ENCODE measurements around the gene ADGRG1. TPM values are rescaled to one million over a fixed set of nuclear protein-coding genes. Genes with fewer than 3 reads are reported as not detected.

Gene ADGRG1
- total RNA-seq, 1 experiment from 2014 or later, result 13.1 TPM

DNA sequence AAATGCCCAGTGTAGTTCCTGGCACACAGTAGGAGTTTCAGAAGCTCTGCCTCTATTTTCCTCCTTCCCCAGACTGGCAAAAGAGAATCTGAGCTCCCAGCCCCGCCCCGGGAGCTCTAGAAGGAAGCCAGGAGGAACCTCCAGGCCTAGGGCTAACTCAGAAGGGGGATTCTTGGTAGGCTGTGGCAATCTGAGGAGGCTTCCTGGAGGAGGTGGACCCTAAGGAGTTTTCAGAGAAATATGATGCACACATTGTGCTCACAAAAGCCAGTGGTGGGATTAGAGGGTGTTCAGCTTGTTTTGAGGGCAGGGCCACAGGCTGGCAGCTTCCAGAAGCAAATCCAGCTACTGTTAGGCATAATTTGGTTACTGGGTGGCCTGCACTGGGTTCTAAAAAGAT lies 10.0 kb downstream of the ADGRG1 start:
- CTCF ChIA-PET, result no interaction called here

GRCh38 chr16:57639172-57639887 lies 10.9 kb downstream of the ADGRG1 start:
- Histone ChIP-seq H3K36me3 (ENCODE audit: control insufficient read depth, insufficient read depth, low read length) (no peaks in the 10 kb centered on the region), H3K4me3 (ENCODE audit: low read depth in 2 of 2, low read length in 2 of 2) (no peak overlapping the region), H3K27me3 (ENCODE audit: control insufficient read depth, insufficient read depth, low read length) (no peaks in the 10 kb centered on the region), H3K27ac (ENCODE audit: low read length) (no peak overlapping the region), H3K9me3 (ENCODE audit: control insufficient read depth, insufficient read depth, low read depth, low read length) (no peaks in the 10 kb centered on the region), H3K4me1 (ENCODE audit: control insufficient read depth, insufficient read depth, low read length) (peaks cover 3% of the 10 kb centered on the region; the same call in 1 of the 2 replicates)
- CTCF ChIA-PET, result no interaction called here
- TF ChIP-seq REST (IDR thresholded peaks at IDR 0.05; ENCODE audit: insufficient read depth in 1 of 2, low read depth in 2 of 2, low read length in 1 of 2) (no peak), TCF7L2 (IDR thresholded peaks at IDR 0.05; ENCODE audit: low read depth, low read length) (no peak), POLR2AphosphoS5 (IDR thresholded peaks at IDR 0.05; ENCODE audit: low read depth, low read length) (no peak), SIN3A (IDR thresholded peaks at IDR 0.05; ENCODE audit: borderline replicate concordance, insufficient read depth, low read depth, low read length) (no peak), CTCF (IDR thresholded peaks at IDR 0.05) (no peak)
- POLR2A ChIA-PET, result no interaction called here
- intact Hi-C loops (cut with micrococcal nuclease; ENCODE audit: unreplicated experiment) (no loop called here), in situ Hi-C loops (cut with HindIII; ENCODE audit: low pct_unique_long_range_greater_than_20kb, low sequenced_read_pairs) (no loop called here)
- ATAC-seq (no peak), DNase-seq (ENCODE audit: low read depth, low spot score) (no peak)
- no TSS peak for BruUV-seq (replicated peaks)

More for the DNA sequence above, 10.0 kb downstream of the ADGRG1 start:
- ATAC-seq, result no peak
- Histone ChIP-seq H3K4me3 (ENCODE audit: low read depth in 2 of 2, low read length in 2 of 2) (no peak overlapping the region), H3K27me3 (ENCODE audit: control insufficient read depth, insufficient read depth, low read length) (no peaks in the 10 kb centered on the region), H3K36me3 (ENCODE audit: control insufficient read depth, insufficient read depth, low read length) (no peaks in the 10 kb centered on the region), H3K9me3 (ENCODE audit: control insufficient read depth, insufficient read depth, low read depth, low read length) (no peaks in the 10 kb centered on the region), H3K4me1 (ENCODE audit: control insufficient read depth, insufficient read depth, low read length) (peaks cover 3% of the 10 kb centered on the region; the same call in 1 of the 2 replicates), H3K27ac (ENCODE audit: low read length) (no peak overlapping the region)
- BruUV-seq (replicated peaks), result no TSS peak
- no peak for DNase-seq (ENCODE audit: low read depth, low spot score)
- TF ChIP-seq POLR2AphosphoS5 (IDR thresholded peaks at IDR 0.05; ENCODE audit: low read depth, low read length) (no peak), TCF7L2 (IDR thresholded peaks at IDR 0.05; ENCODE audit: low read depth, low read length) (no peak), SIN3A (IDR thresholded peaks at IDR 0.05; ENCODE audit: borderline replicate concordance, insufficient read depth, low read depth, low read length) (no peak), REST (IDR thresholded peaks at IDR 0.05; ENCODE audit: insufficient read depth in 1 of 2, low read depth in 2 of 2, low read length in 1 of 2) (no peak), CTCF (IDR thresholded peaks at IDR 0.05) (no peak)
- in situ Hi-C loops (cut with HindIII; ENCODE audit: low pct_unique_long_range_greater_than_20kb, low sequenced_read_pairs), result no loop called here
- POLR2A ChIA-PET, result interaction anchor here (0.6 kb wide), 1 partner anchor 30 kb away, joined by 8 read pairs; no protein-coding TSS in a partner anchor
- intact Hi-C loops (cut with micrococcal nuclease; ENCODE audit: unreplicated experiment), result no loop called here
